NCI-H1105 (cell line): ENCODE results near the gene ERCC6L2.

Source experiments
- DNase-seq: peaks from one replicate; lab custom pipeline; 2025; lab: John Stamatoyannopoulos, UW

ERCC6L2 gene

GRCh38 chr9:95924987-95925386 is 49.5 kb downstream of the ERCC6L2 start:
- DNase-seq = no peak

GRCh38 chr9:95927271-95928004 is 51.9 kb downstream of the ERCC6L2 start:
- no peak for DNase-seq

- DNase-seq = no peak
These were observed 54.8 kb downstream of the ERCC6L2 start for GRCh38 chr9:95930277-95930676.

DNA sequence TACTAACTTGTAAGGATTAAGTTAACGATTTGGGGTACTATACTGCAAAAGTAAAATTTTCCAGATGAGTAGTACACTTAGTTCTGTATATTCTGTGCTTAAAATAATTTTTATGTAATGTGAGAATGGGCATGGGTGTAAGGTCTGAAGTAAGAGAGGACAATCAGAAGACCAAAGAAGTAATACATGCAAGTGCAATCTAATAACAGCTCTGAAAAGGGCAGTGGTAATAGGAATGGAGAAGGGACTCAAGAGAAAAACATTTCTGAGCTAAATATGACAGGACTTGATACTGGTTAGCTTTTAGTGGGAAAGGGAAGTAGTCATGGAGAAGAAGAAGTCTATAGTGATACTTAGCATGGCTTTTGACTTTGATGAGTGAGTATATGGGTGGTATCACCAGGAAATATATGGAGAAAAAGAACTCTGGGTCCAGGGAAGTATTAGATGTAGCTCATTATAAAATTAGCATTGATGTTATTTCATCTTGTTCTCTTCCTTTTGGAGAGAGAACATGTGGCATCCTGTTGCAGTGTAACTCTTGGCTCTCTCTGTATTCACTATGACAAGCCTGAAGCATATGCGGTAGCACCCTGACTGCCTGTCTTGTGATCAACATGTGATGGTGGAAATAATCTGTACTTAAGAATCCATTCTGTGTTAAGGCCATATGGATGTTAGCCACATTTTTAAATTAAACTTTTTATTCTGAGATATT is 60.5 kb downstream of the ERCC6L2 start:
- DNase-seq = no peak

- DNase-seq = no peak
These were observed 61.1 kb downstream of the ERCC6L2 start for GRCh38 chr9:95936579-95937075.

DNA sequence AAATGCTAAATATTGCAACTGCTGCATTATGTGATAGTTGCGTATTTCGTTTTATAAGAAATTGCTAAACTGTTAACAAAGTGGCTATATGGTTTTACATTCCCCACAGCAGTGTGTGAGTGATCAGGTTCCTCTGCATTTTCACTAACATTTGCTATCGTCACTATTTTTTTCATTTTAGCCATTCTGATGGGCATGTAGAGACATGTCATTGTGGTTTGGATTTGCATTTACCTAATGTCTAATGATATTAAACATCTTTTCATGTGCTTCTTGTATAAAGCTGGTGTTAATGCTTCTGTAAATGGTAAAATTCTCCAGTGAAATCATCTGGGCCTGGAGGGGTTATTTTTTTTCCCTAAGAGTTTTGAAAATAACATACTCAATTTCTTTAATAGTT is 61.6 kb downstream of the ERCC6L2 start:
- peak; percentile 10 for DNase-seq

DNA sequence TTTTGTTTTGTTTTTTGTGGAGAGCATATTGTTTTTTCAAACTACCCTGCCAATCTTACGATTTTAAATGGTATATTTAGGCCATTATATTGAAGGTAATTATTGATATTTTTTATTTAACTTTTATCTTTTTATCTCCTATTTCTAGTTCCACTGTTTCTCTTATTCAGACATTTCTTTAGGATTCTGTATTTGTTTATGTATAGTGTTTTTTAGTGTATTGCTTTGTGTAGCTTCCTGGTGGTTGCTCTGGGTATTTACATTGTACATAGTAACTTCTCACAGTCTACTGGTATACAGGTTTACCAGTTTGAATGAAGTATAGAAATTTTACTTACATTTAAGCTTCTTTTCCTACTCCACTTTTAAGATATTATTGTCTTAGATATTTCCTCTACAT is 63.2 kb downstream of the ERCC6L2 start:
- no peak for DNase-seq

- DNase-seq = no peak
These were observed 64.0 kb downstream of the ERCC6L2 start for GRCh38 chr9:95939472-95939871.

DNA sequence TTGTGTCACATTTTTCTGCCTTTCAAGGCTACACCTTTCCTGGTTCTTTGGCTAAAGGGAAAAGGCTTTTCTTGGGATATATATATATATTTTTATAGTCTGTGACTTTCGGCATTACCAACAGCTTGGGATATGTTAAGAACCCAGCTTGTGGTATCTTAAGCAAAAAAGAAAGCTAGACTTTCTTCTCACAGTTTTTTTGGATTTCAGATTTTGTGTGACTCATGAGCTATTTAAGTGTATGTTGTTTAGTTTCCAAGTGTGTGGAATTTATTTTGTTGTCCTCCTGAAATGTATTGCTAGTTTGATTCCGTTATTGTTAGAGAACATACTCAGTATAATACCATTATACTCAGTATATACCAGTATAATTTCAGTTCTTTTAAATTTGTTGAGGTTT is 64.8 kb downstream of the ERCC6L2 start:
- DNase-seq = no peak

DNA sequence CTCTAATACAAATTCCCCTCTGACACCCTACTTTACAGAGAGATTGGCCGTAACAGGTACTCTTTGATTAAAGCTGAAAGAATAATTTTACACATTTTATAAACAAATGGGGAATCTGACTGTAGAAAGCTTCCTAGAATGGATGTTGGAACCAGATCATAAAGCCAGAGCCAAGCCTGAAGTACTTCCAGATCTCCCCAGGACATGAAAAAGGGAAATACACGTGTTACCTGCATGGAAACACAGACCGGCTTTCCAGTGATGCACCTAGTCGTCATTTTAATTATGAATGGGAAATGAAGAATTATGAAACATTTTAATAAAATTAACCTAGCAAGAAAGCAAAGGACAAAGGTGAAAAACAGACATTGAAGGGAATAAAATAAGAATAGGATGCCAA is 66.5 kb downstream of the ERCC6L2 start:
- no peak for DNase-seq

GRCh38 chr9:95947118-95947517 is 71.6 kb downstream of the ERCC6L2 start:
- no peak for DNase-seq

DNA sequence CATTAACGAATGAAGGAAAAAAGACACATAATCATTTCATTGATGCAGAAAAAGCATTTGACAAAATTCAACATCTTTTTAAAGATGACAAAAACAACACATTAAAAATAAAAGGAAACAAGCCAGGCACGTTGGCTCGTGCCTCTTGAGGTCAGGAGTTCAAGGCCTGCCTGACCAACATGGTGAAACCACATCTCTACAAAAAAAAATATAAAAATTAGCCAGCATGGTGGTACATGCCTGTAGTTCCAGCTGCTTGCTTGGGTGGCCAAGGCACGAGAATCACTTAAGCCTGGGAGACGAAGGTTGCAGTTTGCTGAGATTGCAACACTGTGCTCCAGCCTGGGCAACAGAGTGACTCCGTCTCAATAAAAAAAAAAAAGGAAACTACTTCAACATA is 77.0 kb downstream of the ERCC6L2 start:
- DNase-seq = no peak

DNA sequence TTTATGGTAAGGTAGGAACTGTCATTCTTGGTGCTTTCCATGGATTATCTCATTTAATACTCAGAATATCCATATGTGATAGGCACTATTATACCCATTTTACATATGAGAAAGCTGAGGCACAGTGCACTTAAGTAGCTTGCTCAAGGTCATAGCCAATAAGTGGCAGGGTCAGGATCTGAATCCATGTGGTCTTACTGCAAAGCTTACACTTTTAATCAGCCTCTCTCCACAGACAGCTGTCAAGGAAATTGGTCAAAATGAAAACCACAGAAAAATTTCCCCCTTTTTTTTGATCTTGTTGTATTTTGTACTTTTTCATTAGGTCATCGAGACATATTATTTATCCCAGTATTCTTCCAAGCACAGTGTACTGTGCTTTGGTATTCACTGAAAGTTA is 78.5 kb downstream of the ERCC6L2 start:
- no peak for DNase-seq

DNA sequence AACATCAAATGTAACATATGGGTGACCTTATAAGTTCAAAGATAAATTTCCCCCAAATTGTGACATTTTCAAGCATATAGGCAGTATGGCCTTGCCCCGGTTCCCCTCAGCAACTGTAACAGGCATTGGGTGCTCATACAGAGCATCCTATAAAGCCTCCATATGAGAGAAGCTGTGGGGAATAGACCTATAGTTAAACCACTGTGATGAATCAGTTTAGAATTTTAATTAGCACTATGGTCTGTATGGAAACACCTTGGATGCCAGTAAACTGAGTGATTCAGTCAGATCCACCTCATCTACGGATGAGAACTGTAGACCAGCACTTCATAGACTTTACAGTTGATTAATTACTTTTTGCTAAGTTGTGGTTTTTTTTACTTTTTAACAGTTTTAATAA is 79.4 kb downstream of the ERCC6L2 start:
- no peak for DNase-seq

GRCh38 chr9:95962936-95963335 is 87.4 kb downstream of the ERCC6L2 start:
- no peak for DNase-seq

GRCh38 chr9:95963659-95964058 is 88.2 kb downstream of the ERCC6L2 start:
- DNase-seq = no peak

DNA sequence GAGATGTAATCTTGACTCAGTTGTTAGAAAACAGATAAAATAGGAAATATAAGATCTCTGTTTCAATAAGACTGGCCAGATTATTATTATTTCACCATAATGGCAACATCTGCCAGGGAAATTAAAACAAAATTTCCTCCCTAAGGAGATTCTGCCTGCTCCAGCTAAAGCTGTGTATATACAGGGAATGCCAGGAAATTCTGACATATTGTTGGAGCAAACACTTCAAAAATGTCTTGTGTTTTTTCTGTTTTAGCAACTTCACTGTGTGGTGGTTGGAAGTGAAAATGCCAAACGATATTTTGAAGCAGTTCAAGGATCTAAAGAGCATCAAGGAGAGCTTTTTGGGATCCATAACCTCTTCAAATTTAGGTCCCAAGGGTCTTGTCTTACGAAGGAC is 90.8 kb downstream of the ERCC6L2 start:
- no peak for DNase-seq

DNA sequence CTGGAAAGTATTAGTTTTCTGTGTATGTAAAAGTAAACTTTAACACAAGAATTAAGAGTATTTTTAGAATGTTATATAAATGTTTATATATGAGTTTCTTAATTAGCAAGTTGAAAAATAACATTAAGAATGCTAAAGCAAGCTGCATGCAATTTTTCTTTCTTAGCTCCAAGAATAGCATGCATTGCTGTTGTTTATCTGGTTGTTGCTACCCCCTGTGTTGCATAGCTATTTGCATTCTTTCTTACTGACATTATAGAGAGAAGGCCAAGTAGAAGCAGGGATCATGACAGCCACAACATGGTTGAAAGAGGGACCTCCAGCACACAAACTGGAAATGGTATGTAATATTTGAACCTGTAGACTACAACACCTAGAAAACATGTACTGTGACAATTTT is 94.8 kb downstream of the ERCC6L2 start:
- DNase-seq = no peak

DNA sequence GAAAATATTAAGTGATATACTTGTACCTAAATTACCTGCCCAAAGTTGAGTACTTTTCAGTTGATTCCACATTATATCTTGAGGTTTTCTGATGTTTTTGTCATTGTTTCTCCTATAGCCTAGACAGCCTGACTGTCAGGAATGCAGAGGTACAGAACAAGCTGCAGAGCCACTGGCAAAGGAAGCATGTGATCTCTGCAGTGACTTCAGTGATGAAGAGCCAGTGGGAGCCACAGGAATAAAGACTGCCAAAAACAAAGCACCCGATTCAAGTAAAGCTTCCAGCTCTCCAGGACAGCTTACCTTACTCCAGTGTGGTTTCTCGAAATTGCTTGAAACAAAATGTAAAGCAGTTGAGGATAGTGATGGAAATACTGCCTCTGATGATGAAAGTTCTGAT is 96.3 kb downstream of the ERCC6L2 start:
- no peak for DNase-seq

- no peak for DNase-seq
These were observed 98.9 kb downstream of the ERCC6L2 start for GRCh38 chr9:95974389-95974788.

DNA sequence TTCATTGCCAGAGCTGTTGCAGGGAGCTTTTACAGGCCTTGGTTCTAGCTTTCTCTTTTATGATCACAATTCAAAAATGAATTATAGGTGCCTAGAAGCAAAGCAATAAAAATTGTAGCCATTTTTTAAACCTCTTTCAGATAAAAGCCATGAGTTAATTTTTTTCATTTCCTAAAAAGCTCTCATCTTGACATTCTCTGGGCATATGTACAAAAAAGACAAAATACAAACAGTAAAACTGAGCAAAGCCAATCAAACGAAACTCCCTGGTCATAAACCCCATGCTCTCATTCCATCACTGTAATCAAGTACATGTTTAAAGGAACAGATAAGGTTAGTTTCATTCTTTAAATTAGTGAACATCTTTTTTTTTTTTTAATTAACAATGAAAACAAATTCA is 101.9 kb downstream of the ERCC6L2 start:
- DNase-seq = no peak

- no peak for DNase-seq
These were observed 102.6 kb downstream of the ERCC6L2 start for GRCh38 chr9:95978106-95978505.

- no peak for DNase-seq
These were observed 104.0 kb downstream of the ERCC6L2 start for GRCh38 chr9:95979446-95979845.
